GM19397 (cell line): ENCODE data around the gene PDE11A.

Experiments
- ATAC-seq: cut with Tn5 transposase; IDR thresholded peaks from one replicate; pipeline ENCODE4 v1.9.1; 2021; ENCODE audit warnings: mild to moderate bottlenecking, moderate library complexity; ENCODE audit not compliant: unreplicated experiment

PDE11A gene

GRCh38 chr2:177582000-177582399, 490.6 kb downstream of the PDE11A start:
- ATAC-seq, result no peak

GRCh38 chr2:177579486-177580036, 493.0 kb downstream of the PDE11A start:
- no peak for ATAC-seq

GRCh38 chr2:177578454-177578853, 494.1 kb downstream of the PDE11A start:
- ATAC-seq, result no peak

GRCh38 chr2:177577075-177577474, 495.5 kb downstream of the PDE11A start:
- ATAC-seq, result no peak

- no peak for ATAC-seq
Observed at GRCh38 chr2:177575358-177575757, 497.2 kb downstream of the PDE11A start.

GRCh38 chr2:177574356-177574755, 498.2 kb downstream of the PDE11A start:
- ATAC-seq, result no peak
